ENCODE measurements around the gene TET3.

The TET3 gene

DNA sequence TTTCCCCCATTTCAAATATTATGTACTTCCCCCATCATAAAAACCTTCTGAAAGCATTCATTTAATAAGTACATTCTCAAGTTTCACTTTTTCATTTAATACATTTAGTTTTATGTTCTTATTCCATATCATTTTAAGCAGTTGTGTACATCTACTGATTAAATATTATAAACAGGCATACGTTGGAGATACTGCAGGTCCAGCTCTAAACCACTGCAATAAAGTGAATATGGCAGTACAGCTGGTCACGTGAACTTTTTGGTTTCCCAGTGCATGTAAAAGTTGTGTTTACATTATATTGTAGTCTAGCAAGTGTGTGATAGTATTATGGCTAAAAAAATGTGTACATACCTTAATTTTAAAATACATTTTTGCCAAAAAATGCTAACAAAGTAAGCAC lies 48.7 kb downstream of the TET3 start:
- Histone ChIP-seq H3K9me3 (ENCODE audit: control insufficient read depth, insufficient read depth, low read length) (no peaks in the 10 kb centered on the region), H3K9ac (ENCODE audit: low read depth, low read length) (no peak overlapping the region), H3K36me3 (ENCODE audit: insufficient read depth, low read length) (no peaks in the 10 kb centered on the region), H3K4me1 (ENCODE audit: insufficient read depth, low read length) (peaks cover 15% of the 10 kb centered on the region; the same call in 1 of the 2 replicates)

Data from ES-I3 (cell line).